Vagina (tissue), 2 donors: Measurements from ENCODE around the gene ZNF282.

Source experiments
- POLR2A ChIP-seq, 2 donors: fragments of 450-650 bp; IDR thresholded peaks; one replicate each; pipeline ENCODE4 v1.6.1; 2017; ENCODE audit warnings: antibody characterized with exemption in 2 of 2, mild to moderate bottlenecking in 2 of 2, moderate library complexity in 2 of 2
- TF ChIP-seq, protein P1 (sequence below), 3 experiments: fragments of 450-650 bp in 2 of 3; fragments of 200-600 bp in 1 of 3; sonication (generic) in 1 of 3; IDR thresholded peaks; one replicate each; pipeline ENCODE4 v1.5.1; 2017 to 2019; ENCODE audit warnings: antibody characterized with exemption in 3 of 3, mild to moderate bottlenecking in 2 of 3, moderate library complexity in 2 of 3

DNA sequence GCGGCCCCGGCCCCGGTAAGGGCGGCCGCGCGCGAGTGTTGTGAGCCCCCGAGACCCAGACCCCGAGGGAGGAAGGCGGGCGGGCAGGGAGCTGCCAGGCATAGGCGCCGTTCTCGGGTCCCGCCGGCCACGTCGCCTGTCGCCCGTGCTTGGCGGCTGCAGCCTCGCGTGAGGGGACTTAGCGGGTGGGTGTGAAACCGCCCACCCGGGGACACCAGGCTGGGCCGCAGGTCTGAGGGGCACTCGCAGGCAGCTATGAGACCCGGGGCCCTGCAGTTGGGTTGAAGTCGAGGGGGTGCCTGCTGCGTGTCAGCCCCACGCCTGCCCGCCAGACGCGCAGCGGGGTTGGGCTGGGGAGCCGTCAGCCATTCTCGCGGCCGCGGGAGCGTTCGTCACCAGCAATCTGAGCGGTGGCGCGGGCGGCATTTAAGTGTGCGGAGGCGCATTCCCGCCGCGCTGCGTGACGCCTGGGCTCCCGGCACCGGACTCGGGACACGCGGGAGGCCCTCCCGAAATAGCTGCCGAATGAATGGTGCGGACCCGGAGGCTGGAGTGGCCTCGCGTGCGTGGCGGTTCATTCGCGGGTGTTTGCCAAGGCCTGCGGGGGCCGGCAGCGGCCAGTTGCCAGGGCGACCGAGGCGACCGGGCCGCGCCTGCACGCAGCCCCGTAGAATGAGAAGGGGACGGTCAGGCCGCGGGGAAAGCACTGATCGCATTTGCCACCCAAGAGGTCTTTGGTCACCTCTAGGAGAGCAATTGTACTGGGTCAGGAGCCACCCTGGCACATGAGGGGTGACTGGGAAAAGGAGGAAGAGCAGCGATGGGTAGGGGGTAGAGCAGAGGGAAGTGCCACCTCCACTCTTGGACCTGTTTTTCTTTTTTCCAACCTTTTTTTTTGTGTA, 47.3 kb upstream of the ZNF282 start:
- TF ChIP-seq, protein P1, sequence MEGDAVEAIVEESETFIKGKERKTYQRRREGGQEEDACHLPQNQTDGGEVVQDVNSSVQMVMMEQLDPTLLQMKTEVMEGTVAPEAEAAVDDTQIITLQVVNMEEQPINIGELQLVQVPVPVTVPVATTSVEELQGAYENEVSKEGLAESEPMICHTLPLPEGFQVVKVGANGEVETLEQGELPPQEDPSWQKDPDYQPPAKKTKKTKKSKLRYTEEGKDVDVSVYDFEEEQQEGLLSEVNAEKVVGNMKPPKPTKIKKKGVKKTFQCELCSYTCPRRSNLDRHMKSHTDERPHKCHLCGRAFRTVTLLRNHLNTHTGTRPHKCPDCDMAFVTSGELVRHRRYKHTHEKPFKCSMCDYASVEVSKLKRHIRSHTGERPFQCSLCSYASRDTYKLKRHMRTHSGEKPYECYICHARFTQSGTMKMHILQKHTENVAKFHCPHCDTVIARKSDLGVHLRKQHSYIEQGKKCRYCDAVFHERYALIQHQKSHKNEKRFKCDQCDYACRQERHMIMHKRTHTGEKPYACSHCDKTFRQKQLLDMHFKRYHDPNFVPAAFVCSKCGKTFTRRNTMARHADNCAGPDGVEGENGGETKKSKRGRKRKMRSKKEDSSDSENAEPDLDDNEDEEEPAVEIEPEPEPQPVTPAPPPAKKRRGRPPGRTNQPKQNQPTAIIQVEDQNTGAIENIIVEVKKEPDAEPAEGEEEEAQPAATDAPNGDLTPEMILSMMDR (IDR thresholded peaks at IDR 0.05): no peak
- TF ChIP-seq POLR2A (IDR thresholded peaks at IDR 0.05): no peak
